HEK293 (cell line): Measurements from ENCODE around the gene HMCN2.
A peak's percentile ranks its signal among the peaks of the same experiment; 100 is the strongest.

Experiments
- CTCF ChIA-PET: fragments of 350-600 bp; formaldehyde crosslinking; extraction: SDS; loops from one replicate; lab custom pipeline; 2021; ENCODE audit warnings: antibody characterized with exemption; lab: Yijun Ruan, JAX
- POLR2A ChIA-PET: fragments of 300-600 bp; formaldehyde crosslinking; extraction: SDS; loops from one replicate; lab custom pipeline; 2020; ENCODE audit warnings: antibody characterized with exemption, inconsistent platforms; lab: Yijun Ruan, JAX
- H3K27ac ChIP-seq: fragments of 200-500 bp; sonication (Bioruptor generic); 2 replicates; pipeline ENCODE4 v1.5.1; 2014; ENCODE audit warnings: low read depth, low read length, control low read depth, inconsistent platforms; ENCODE audit errors: extremely low read depth
- H3K36me3 ChIP-seq, 2 experiments: fragments of 200-500 bp in 1 of 2; sonication (Bioruptor generic) in 1 of 2; 1 replicate in 1 of 2; 2 replicates in 1 of 2; pipeline ENCODE4 v1.5.1; 2014 to 2017; ENCODE audit warnings: inconsistent platforms in 2 of 2, low read length in 2 of 2; ENCODE audit not compliant: control insufficient read depth in 2 of 2, insufficient read depth in 1 of 2
- H3K4me1 ChIP-seq: fragments of 200-500 bp; sonication (Bioruptor generic); 2 replicates; pipeline ENCODE4 v1.5.1; 2014; ENCODE audit warnings: mild to moderate bottlenecking, low read length, inconsistent platforms; ENCODE audit not compliant: control insufficient read depth, insufficient read depth
- H3K4me3 ChIP-seq: 2 replicates; pipeline ENCODE4 v1.5.1; 2011; ENCODE audit warnings: low read depth, mild to moderate bottlenecking, control low read depth, low read length, moderate library complexity
- H3K9me3 ChIP-seq: fragments of 200-500 bp; sonication (Bioruptor generic); 2 replicates; pipeline ENCODE4 v1.5.1; 2014; ENCODE audit warnings: low read depth, low read length, inconsistent platforms; ENCODE audit not compliant: control insufficient read depth, insufficient read depth
- EGR2 ChIP-seq: fragments of 450-650 bp; formaldehyde crosslinking; IDR thresholded peaks from 2 replicates; pipeline ENCODE4 v1.5.1; 2016; ENCODE audit warnings: low read depth, missing biosample characterization, missing genetic modification characterization
- GLI4 ChIP-seq: fragments of 450-650 bp; formaldehyde crosslinking; IDR thresholded peaks from 2 replicates; pipeline ENCODE4 v1.5.1; 2016; ENCODE audit warnings: missing biosample characterization, missing genetic modification characterization
- HOXA7 ChIP-seq: sonication (generic); formaldehyde crosslinking; IDR thresholded peaks from 2 replicates; pipeline ENCODE4 v1.8.1; 2022; ENCODE audit warnings: missing genetic modification reagents, borderline replicate concordance
- KLF10 ChIP-seq: fragments of 450-650 bp; IDR thresholded peaks from 2 replicates; pipeline ENCODE4 v1.5.1; 2018; ENCODE audit warnings: missing biosample characterization, mild to moderate bottlenecking, missing genetic modification characterization
- TCF7L2 ChIP-seq: IDR thresholded peaks from 2 replicates; pipeline ENCODE4 v1.6.1; 2011; ENCODE audit warnings: low read depth, mild to moderate bottlenecking, inconsistent platforms, low read length, moderate library complexity, borderline replicate concordance
- ZBTB17 ChIP-seq: fragments of 450-650 bp; formaldehyde crosslinking; IDR thresholded peaks from 2 replicates; pipeline ENCODE4 v1.5.1; 2016; ENCODE audit warnings: missing biosample characterization, missing genetic modification characterization
- ZBTB7A ChIP-seq: fragments of 450-650 bp; formaldehyde crosslinking; IDR thresholded peaks from 2 replicates; pipeline ENCODE4 v1.5.1; 2016; ENCODE audit warnings: low read depth, missing biosample characterization, missing genetic modification characterization
- ZBTB8A ChIP-seq: fragments of 450-650 bp; formaldehyde crosslinking; IDR thresholded peaks from 2 replicates; pipeline ENCODE4 v1.5.1; 2016; ENCODE audit warnings: missing biosample characterization, missing genetic modification characterization
- ZEB2 ChIP-seq: fragments of 450-650 bp; formaldehyde crosslinking; IDR thresholded peaks from 2 replicates; pipeline ENCODE4 v1.5.1; 2016; ENCODE audit warnings: missing biosample characterization, missing genetic modification characterization
- ZFHX2 ChIP-seq: fragments of 450-650 bp; formaldehyde crosslinking; conservative IDR thresholded peaks from 2 replicates; pipeline ENCODE4 v1.5.1; 2016; ENCODE audit warnings: missing biosample characterization, missing genetic modification characterization
- ZNF202 ChIP-seq: fragments of 450-650 bp; formaldehyde crosslinking; IDR thresholded peaks from 2 replicates; pipeline ENCODE4 v1.5.1; 2016; ENCODE audit warnings: missing biosample characterization, missing genetic modification characterization, borderline replicate concordance
- ZNF350 ChIP-seq: fragments of 450-650 bp; formaldehyde crosslinking; IDR thresholded peaks from 2 replicates; pipeline ENCODE4 v1.5.0; 2017; ENCODE audit warnings: missing biosample characterization, mild to moderate bottlenecking, missing genetic modification characterization
- ZNF433 ChIP-seq: fragments of 450-650 bp; formaldehyde crosslinking; IDR thresholded peaks from 2 replicates; pipeline ENCODE4 v1.5.1; 2016; ENCODE audit warnings: missing biosample characterization, missing genetic modification characterization, low read depth
- ZNF768 ChIP-seq: fragments of 450-650 bp; formaldehyde crosslinking; IDR thresholded peaks from 2 replicates; pipeline ENCODE4 v1.5.1; 2018; ENCODE audit warnings: missing biosample characterization, mild to moderate bottlenecking, missing genetic modification characterization
- ZNF776 ChIP-seq: fragments of 450-650 bp; formaldehyde crosslinking; IDR thresholded peaks from 2 replicates; pipeline ENCODE4 v1.5.0; 2017; ENCODE audit warnings: missing biosample characterization, missing genetic modification characterization, borderline replicate concordance
- TF ChIP-seq, protein P1 (sequence below): fragments of 450-650 bp; formaldehyde crosslinking; conservative IDR thresholded peaks from 2 replicates; pipeline ENCODE4 v1.5.1; 2016; ENCODE audit warnings: low read depth, missing biosample characterization, missing genetic modification characterization
- TF ChIP-seq, protein P2 (sequence below): fragments of 450-650 bp; formaldehyde crosslinking; IDR thresholded peaks from 2 replicates; pipeline ENCODE4 v1.5.1; 2016; ENCODE audit warnings: missing biosample characterization, missing genetic modification characterization
- TF ChIP-seq, protein P3 (sequence below): fragments of 450-650 bp; formaldehyde crosslinking; IDR thresholded peaks from 2 replicates; pipeline ENCODE4 v1.5.1; 2017; ENCODE audit warnings: missing biosample characterization, missing genetic modification characterization

Gene HMCN2

DNA sequence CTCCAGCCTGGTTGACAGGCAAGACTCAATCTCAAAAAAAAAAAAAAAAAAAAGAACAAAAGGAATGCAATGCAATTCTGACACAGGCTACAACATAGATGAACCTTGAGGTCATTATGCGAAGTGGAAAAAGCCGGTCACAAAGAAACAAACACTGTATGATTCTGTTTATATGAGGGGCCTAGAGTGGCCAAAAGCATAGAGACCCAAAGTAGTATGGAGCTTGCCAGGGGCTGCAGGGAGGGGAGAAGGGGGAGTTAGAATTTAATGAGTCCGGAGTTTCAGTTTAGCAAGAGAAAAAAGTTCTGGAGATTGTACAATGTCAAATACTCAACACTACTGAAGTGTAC is 146.0 kb downstream of the HMCN2 start:
- no peak overlapping the region for H3K27ac ChIP-seq
- CTCF ChIA-PET: interaction anchor here (0.5 to 1.6 kb wide), 2 partner anchors 11 to 35 kb away, joined by 3 to 6 read pairs; no protein-coding TSS in a partner anchor
- POLR2A ChIA-PET: no interaction called here
- no peaks in the 10 kb centered on the region for H3K36me3 ChIP-seq
- no peak overlapping the region for H3K4me3 ChIP-seq
- H3K4me1 ChIP-seq: no peaks in the 10 kb centered on the region
- TF ChIP-seq ZBTB8A (tag by site-specific recombination) (no peak), ZNF768 (tag by site-specific recombination) (no peak), HOXA7 (CRISPR knock-in tag) (no peak), ZNF350 (tag by site-specific recombination) (no peak), TCF7L2 (no peak), ZBTB17 (tag by site-specific recombination) (no peak), ZNF776 (tag by site-specific recombination) (no peak), ZBTB7A (tag by site-specific recombination) (no peak), ZNF433 (tag by site-specific recombination) (no peak), KLF10 (tag by site-specific recombination) (no peak), GLI4 (no peak), ZNF202 (tag by site-specific recombination) (no peak)
- TF ChIP-seq, protein P1, sequence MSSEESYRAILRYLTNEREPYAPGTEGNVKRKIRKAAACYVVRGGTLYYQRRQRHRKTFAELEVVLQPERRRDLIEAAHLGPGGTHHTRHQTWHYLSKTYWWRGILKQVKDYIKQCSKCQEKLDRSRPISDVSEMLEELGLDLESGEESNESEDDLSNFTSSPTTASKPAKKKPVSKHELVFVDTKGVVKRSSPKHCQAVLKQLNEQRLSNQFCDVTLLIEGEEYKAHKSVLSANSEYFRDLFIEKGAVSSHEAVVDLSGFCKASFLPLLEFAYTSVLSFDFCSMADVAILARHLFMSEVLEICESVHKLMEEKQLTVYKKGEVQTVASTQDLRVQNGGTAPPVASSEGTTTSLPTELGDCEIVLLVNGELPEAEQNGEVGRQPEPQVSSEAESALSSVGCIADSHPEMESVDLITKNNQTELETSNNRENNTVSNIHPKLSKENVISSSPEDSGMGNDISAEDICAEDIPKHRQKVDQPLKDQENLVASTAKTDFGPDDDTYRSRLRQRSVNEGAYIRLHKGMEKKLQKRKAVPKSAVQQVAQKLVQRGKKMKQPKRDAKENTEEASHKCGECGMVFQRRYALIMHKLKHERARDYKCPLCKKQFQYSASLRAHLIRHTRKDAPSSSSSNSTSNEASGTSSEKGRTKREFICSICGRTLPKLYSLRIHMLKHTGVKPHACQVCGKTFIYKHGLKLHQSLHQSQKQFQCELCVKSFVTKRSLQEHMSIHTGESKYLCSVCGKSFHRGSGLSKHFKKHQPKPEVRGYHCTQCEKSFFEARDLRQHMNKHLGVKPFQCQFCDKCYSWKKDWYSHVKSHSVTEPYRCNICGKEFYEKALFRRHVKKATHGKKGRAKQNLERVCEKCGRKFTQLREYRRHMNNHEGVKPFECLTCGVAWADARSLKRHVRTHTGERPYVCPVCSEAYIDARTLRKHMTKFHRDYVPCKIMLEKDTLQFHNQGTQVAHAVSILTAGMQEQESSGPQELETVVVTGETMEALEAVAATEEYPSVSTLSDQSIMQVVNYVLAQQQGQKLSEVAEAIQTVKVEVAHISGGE (tag by site-specific recombination): no peak
- TF ChIP-seq, protein P2, sequence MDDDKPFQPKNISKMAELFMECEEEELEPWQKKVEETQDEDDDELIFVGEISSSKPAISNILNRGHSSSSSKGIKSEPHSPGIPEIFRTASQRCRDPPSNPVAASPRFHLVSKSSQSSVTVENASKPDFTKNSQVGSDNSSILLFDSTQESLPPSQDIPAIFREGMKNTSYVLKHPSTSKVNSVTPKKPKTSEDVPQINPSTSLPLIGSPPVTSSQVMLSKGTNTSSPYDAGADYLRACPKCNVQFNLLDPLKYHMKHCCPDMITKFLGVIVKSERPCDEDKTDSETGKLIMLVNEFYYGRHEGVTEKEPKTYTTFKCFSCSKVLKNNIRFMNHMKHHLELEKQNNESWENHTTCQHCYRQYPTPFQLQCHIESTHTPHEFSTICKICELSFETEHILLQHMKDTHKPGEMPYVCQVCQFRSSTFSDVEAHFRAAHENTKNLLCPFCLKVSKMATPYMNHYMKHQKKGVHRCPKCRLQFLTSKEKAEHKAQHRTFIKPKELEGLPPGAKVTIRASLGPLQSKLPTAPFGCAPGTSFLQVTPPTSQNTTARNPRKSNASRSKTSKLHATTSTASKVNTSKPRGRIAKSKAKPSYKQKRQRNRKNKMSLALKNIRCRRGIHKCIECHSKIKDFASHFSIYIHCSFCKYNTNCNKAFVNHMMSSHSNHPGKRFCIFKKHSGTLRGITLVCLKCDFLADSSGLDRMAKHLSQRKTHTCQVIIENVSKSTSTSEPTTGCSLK (tag by site-specific recombination): no peak
- TF ChIP-seq, protein P3, sequence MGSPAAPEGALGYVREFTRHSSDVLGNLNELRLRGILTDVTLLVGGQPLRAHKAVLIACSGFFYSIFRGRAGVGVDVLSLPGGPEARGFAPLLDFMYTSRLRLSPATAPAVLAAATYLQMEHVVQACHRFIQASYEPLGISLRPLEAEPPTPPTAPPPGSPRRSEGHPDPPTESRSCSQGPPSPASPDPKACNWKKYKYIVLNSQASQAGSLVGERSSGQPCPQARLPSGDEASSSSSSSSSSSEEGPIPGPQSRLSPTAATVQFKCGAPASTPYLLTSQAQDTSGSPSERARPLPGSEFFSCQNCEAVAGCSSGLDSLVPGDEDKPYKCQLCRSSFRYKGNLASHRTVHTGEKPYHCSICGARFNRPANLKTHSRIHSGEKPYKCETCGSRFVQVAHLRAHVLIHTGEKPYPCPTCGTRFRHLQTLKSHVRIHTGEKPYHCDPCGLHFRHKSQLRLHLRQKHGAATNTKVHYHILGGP (tag by site-specific recombination): no peak
- TF ChIP-seq, all 188 proteins: peak for 0
- H3K9me3 ChIP-seq: no peaks in the 10 kb centered on the region

DNA sequence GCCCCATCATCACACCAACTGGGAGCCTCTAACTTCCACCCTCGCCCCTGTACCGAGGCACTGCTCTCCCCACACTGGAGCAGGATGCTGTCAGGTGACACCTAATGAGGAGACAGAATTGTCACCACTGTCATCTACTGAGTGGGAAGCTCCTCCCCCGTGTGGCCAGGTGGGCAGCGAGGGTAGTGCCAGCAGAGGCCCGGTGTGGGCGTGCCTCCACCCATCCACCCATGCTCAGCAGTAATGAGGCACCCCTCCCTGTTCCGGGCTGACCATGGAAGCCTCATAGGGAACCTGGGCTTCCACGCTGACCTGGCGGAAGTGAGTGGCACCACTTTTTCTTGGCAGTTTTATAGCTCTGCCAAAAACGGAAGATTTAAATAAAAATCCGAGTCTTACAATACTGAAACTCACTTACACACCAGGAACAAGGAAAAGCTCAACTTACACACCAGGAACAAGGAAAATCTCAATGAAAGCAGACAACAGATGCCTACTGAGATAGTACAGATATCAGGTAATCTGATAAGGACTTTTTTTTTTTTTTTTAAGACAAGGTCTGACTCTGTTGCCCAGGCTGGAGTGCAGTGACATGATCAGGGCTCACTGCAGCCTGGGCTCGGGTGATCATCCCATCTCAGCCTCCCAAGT is 148.6 kb downstream of the HMCN2 start:
- Histone ChIP-seq H3K36me3 (no peaks in the 10 kb centered on the region), H3K9me3 (no peaks in the 10 kb centered on the region), H3K27ac (no peak overlapping the region), H3K4me1 (no peaks in the 10 kb centered on the region), H3K4me3 (no peak overlapping the region)
- TF ChIP-seq ZEB2 (tag by site-specific recombination): no peak
- TF ChIP-seq ZFHX2 (tag by site-specific recombination): peak; percentile 93
- TF ChIP-seq EGR2 (tag by site-specific recombination): peak; percentile 94
- CTCF ChIA-PET: interaction anchor here (0.6 kb wide), 1 partner anchor 1344 kb away, joined by 4 read pairs; no protein-coding TSS in a partner anchor
- POLR2A ChIA-PET: no interaction called here
